Stimulated activated CD8-positive, alpha-beta memory T cell treated with anti-CD3 and anti-CD28 coated beads, Interleukin-7, amount 100 ng/mL, for 4 hours (primary cell): ENCODE results near the gene IFNA16.
"Not testable (repeated sequence)": the region's sequence is repeated elsewhere in the genome, so short reads cannot be mapped to it uniquely, and the experiment has no call there.

Experiments
- DNase-seq, 2 donors: peaks; one replicate each; pipeline ENCODE4 v3.0.0-alpha.2; 2020; ENCODE audit warnings: low read depth in 2 of 2

IFNA16 gene

GRCh38 chr9:21202105-21202504 is 15.0 kb downstream of the IFNA16 start, which contains the start of gene IFNA7:
TSS of gene IFNA7 (minus strand) at chr9:21202205. CDS start at chr9:21202165, 40 bp downstream.
- not testable (repeated sequence) for DNase-seq

- not testable (repeated sequence) for DNase-seq
These were observed 22.0 kb downstream of the IFNA16 start for GRCh38 chr9:21194867-21195776.

GRCh38 chr9:21187487-21187886 is 29.6 kb downstream of the IFNA16 start, which contains the start of gene IFNA4:
TSS of gene IFNA4 (minus strand) at chr9:21187587. CDS start at chr9:21187531, 56 bp downstream.
- DNase-seq, result not testable (repeated sequence)

- not testable (repeated sequence) for DNase-seq
These were observed 34.0 kb downstream of the IFNA16 start for GRCh38 chr9:21182810-21183736.

GRCh38 chr9:21174671-21175070 is 42.4 kb downstream of the IFNA16 start:
- no peak for DNase-seq

GRCh38 chr9:21172156-21172555 is 45.0 kb downstream of the IFNA16 start:
- DNase-seq, result no peak

- DNase-seq, result no peak
These were observed 45.8 kb downstream of the IFNA16 start for GRCh38 chr9:21171351-21171750.

GRCh38 chr9:21166560-21166959 is 50.6 kb downstream of the IFNA16 start, which contains the start of gene IFNA21:
TSS of gene IFNA21 (minus strand) at chr9:21166660. CDS start at chr9:21166612, 48 bp downstream.
- not testable (repeated sequence) for DNase-seq
